GM23338 (cell line): ENCODE data around the gene FEM1B. TPM values are rescaled to one million over a fixed set of nuclear protein-coding genes. Genes with fewer than 3 reads are reported as not detected.

Source experiments
- ATAC-seq: fragments of 200-7000 bp; cut with Tn5 transposase; 3 replicates; pipeline ENCODE4 v1.9.1; 2020
- DNase-seq: peaks from one replicate; pipeline ENCODE4 v3.0.0-alpha.2; 2015; ENCODE audit warnings: low spot score
- H2AFZ ChIP-seq: fragments of 200-600 bp; sonication (generic); 2 replicates; pipeline ENCODE4 v1.8.0; 2016; ENCODE audit warnings: antibody characterized with exemption, mild to moderate bottlenecking, moderate library complexity
- H3F3A ChIP-seq: fragments of 200-600 bp; sonication (generic); replicated peaks from 2 replicates; pipeline ENCODE4 v1.8.0; 2017; ENCODE audit warnings: antibody characterized with exemption, mixed run types, low read depth
- H3K27ac ChIP-seq: fragments of 200-600 bp; sonication (generic); 2 replicates; pipeline ENCODE4 v1.6.1; 2016; ENCODE audit warnings: low read depth
- H3K27me3 ChIP-seq: fragments of 200-600 bp; sonication (generic); 2 replicates; pipeline ENCODE4 v1.8.0; 2016; ENCODE audit warnings: mild to moderate bottlenecking, mixed run types, moderate library complexity; ENCODE audit not compliant: insufficient read depth
- H3K36me3 ChIP-seq: fragments of 200-600 bp; sonication (generic); 2 replicates; pipeline ENCODE4 v1.8.0; 2016; ENCODE audit warnings: mild to moderate bottlenecking; ENCODE audit not compliant: insufficient read depth
- H3K4me1 ChIP-seq: fragments of 200-600 bp; sonication (generic); 2 replicates; pipeline ENCODE4 v1.8.0; 2016; ENCODE audit warnings: mild to moderate bottlenecking, moderate library complexity; ENCODE audit not compliant: insufficient read depth
- H3K4me2 ChIP-seq: fragments of 200-600 bp; sonication (generic); 2 replicates; pipeline ENCODE4 v1.7.1; 2017; ENCODE audit warnings: mixed run types
- H3K4me3 ChIP-seq: fragments of 200-600 bp; sonication (generic); 2 replicates; pipeline ENCODE4 v1.6.1; 2016; ENCODE audit warnings: mixed run types
- H3K79me2 ChIP-seq: fragments of 200-600 bp; sonication (generic); replicated peaks from 2 replicates; pipeline ENCODE4 v1.8.0; 2017; ENCODE audit warnings: mild to moderate bottlenecking; ENCODE audit not compliant: insufficient read depth
- H3K9me2 ChIP-seq: fragments of 200-600 bp; sonication (generic); 2 replicates; pipeline ENCODE4 v1.8.0; 2017; ENCODE audit not compliant: insufficient read depth
- H4K20me1 ChIP-seq: fragments of 200-600 bp; sonication (generic); replicated peaks from 2 replicates; pipeline ENCODE4 v1.8.0; 2017; ENCODE audit warnings: mild to moderate bottlenecking; ENCODE audit not compliant: insufficient read depth
- H3K27ac Mint-ChIP-seq: 2 replicates; pipeline ENCODE4 v1.8.0; 2020; ENCODE audit warnings: inconsistent platforms, mild to moderate bottlenecking, moderate library complexity, mixed read lengths
- H3K27me3 Mint-ChIP-seq: 3 replicates; pipeline ENCODE4 v1.8.0; 2022; ENCODE audit warnings: low read depth, mild to moderate bottlenecking, moderate library complexity, mixed read lengths, inconsistent platforms; ENCODE audit not compliant: insufficient read depth, poor library complexity
- H3K36me3 Mint-ChIP-seq: 3 replicates; pipeline ENCODE4 v1.8.0; 2021; ENCODE audit warnings: low read depth, mild to moderate bottlenecking, inconsistent platforms, moderate library complexity, mixed read lengths
- H3K4me1 Mint-ChIP-seq: 3 replicates; pipeline ENCODE4 v1.8.0; 2020; ENCODE audit warnings: mild to moderate bottlenecking, inconsistent platforms, mixed read lengths
- H3K4me3 Mint-ChIP-seq: 3 replicates; pipeline ENCODE4 v1.8.0; 2021; ENCODE audit warnings: moderate library complexity, mild to moderate bottlenecking, inconsistent platforms, mixed read lengths
- H3K9me3 Mint-ChIP-seq: 3 replicates; pipeline ENCODE4 v1.8.0; 2020; ENCODE audit warnings: moderate library complexity, mild to moderate bottlenecking, inconsistent platforms, mixed read lengths
- CREB1 ChIP-seq: fragments of 250-450 bp; sonication (Bioruptor Pico); IDR thresholded peaks from 2 replicates; pipeline ENCODE4 v1.5.0; 2020; ENCODE audit warnings: low read depth, mild to moderate bottlenecking, moderate library complexity
- CTCF ChIP-seq, 2 experiments: fragments of 200-600 bp in 1 of 2; sonication (generic) in 1 of 2; conservative IDR thresholded peaks; 2 replicates each; pipeline versions ENCODE4 v1.5.1 to v1.6.1; 2016 to 2017; ENCODE audit warnings: antibody characterized with exemption in 2 of 2, low read depth in 2 of 2, mild to moderate bottlenecking in 2 of 2, moderate library complexity in 1 of 2
- ETS1 ChIP-seq: IDR thresholded peaks from 2 replicates; pipeline ENCODE4 v1.6.1; 2016; ENCODE audit warnings: antibody characterized with exemption
- EZH2 ChIP-seq: fragments of 200-600 bp; sonication (generic); IDR thresholded peaks from one replicate; pipeline ENCODE4 v1.8.0; 2017; ENCODE audit warnings: antibody characterized with exemption, mild to moderate bottlenecking, low read depth; ENCODE audit not compliant: unreplicated experiment
- EZH2phosphoT487 ChIP-seq: fragments of 200-600 bp; sonication (generic); IDR thresholded peaks from one replicate; pipeline ENCODE4 v1.8.1; 2018; ENCODE audit warnings: antibody characterized with exemption; ENCODE audit not compliant: unreplicated experiment
- JUNB ChIP-seq: IDR thresholded peaks from one replicate; pipeline ENCODE4 v1.6.1; 2016; ENCODE audit warnings: antibody characterized with exemption; ENCODE audit not compliant: unreplicated experiment
- NANOG ChIP-seq: IDR thresholded peaks from 2 replicates; pipeline ENCODE4 v1.6.1; 2016; ENCODE audit warnings: antibody characterized with exemption, borderline replicate concordance
- POLR2AphosphoS5 ChIP-seq: IDR thresholded peaks from 2 replicates; pipeline ENCODE4 v1.6.1; 2016; ENCODE audit warnings: antibody characterized with exemption, low read depth
- REST ChIP-seq: IDR thresholded peaks from one replicate; pipeline ENCODE4 v1.6.1; 2018; ENCODE audit warnings: antibody characterized with exemption; ENCODE audit not compliant: unreplicated experiment
- STAT1 ChIP-seq: IDR thresholded peaks from one replicate; pipeline ENCODE4 v1.6.1; 2016; ENCODE audit warnings: antibody characterized with exemption; ENCODE audit not compliant: unreplicated experiment
- ZNF114 ChIP-seq: fragments of 250-450 bp; sonication (Bioruptor Pico); IDR thresholded peaks from 2 replicates; pipeline ENCODE4 v1.5.0; 2020; ENCODE audit warnings: mild to moderate bottlenecking, moderate library complexity
- ZNF331 ChIP-seq: fragments of 250-450 bp; sonication (Bioruptor Pico); IDR thresholded peaks from 2 replicates; pipeline ENCODE4 v1.5.0; 2020; ENCODE audit warnings: low read depth, mild to moderate bottlenecking, moderate library complexity
- ZNF462 ChIP-seq: fragments of 250-450 bp; sonication (Bioruptor Pico); IDR thresholded peaks from 2 replicates; pipeline ENCODE4 v1.5.0; 2020; ENCODE audit warnings: mild to moderate bottlenecking, moderate library complexity
- polyA plus RNA-seq: library from polyadenylated mRNA; unstranded; fragments of >200 nt; fragmentation: Nextera tagmentation; extraction: Ambion mirVana; gene quantifications from 2 replicates; pipeline ENCODE4 v1.2.1, GENCODE V29; 2016
- total RNA-seq: library from RNA; depleted of rRNA; stranded (reverse); fragments of >200 nt; shearing (Covaris generic); gene quantifications from 2 replicates; pipeline ENCODE4 v1.2.3, GENCODE V29; 2014

FEM1B gene
- total and polyA plus RNA-seq, 2 experiments from 2014 or later, result 13.0 to 82.0 TPM

- H3K27ac Mint-ChIP-seq, result no peak overlapping the region
- Histone ChIP-seq H3K27me3 (no peaks in the 10 kb centered on the region), H3K9me2 (no peaks in the 10 kb centered on the region), H3K27ac (no peak overlapping the region), H3K4me1 (peaks cover 7% of the 10 kb centered on the region), H3K36me3 (no peaks in the 10 kb centered on the region), H2AFZ (no peak overlapping the region), H3K79me2 (no peaks in the 10 kb centered on the region), H3K4me2 (no peak overlapping the region), H4K20me1 (no peaks in the 10 kb centered on the region), H3F3A (no peaks in the 10 kb centered on the region), H3K4me3 (no peak overlapping the region)
- peaks cover 9% of the 10 kb centered on the region for H3K27me3 Mint-ChIP-seq
- H3K4me3 Mint-ChIP-seq, result no peak overlapping the region
- no peak for DNase-seq
- TF ChIP-seq ZNF462 (CRISPR knock-in tag), result no peak
- no peak for TF ChIP-seq CTCF (conservative IDR thresholded peaks at IDR 0.05; ENCODE audit: low read depth in 2 of 2)
- TF ChIP-seq ZNF331, result no peak
- no peak for TF ChIP-seq REST
- TF ChIP-seq JUNB, result no peak
- TF ChIP-seq STAT1, result no peak
- no peak for TF ChIP-seq ETS1
- TF ChIP-seq POLR2AphosphoS5, result no peak
- TF ChIP-seq ZNF114 (CRISPR knock-in tag), result no peak
- TF ChIP-seq CREB1 (CRISPR knock-in tag), result no peak
- TF ChIP-seq EZH2, result no peak
- no peak for TF ChIP-seq EZH2phosphoT487
- no peak for TF ChIP-seq NANOG
- H3K9me3 Mint-ChIP-seq, result no peaks in the 10 kb centered on the region
- no peak for ATAC-seq
- peaks cover 13% of the 10 kb centered on the region for H3K4me1 Mint-ChIP-seq
- H3K36me3 Mint-ChIP-seq, result no peaks in the 10 kb centered on the region
Observed at GRCh38 chr15:68335655-68336054, 58.1 kb downstream of the FEM1B start.
